ENCODE measurements around the gene ALDH3B1.

DNA sequence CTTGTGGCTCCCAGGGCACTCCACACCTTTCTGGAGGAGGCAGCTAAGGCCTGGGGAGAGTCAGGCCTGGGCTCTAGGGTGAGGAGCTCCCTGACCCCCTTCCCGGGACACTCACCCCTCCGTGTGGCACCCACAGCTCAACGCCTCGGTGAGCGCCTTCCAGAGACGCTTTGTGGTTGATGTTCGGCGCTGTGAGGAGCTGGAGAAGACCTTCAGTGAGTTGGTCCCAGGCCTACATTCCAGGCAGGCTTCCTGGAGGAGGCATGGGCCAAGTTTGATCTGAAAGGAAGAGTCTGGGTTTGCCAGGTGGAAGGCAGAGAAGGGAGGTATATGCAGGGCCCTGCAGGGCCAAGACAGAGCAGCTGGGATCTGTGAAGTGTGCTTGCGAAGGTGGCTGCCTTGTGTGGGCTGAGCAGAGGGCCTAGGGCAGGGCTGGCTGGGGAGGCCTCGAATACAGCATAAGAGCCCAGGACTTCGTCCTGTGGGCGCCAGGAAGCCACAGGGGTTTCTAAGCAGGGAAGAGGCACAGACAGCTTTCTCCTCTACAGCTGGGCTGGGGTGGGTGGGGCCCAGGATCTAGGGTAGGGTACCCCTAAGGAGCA is 31.6 kb downstream of the ALDH3B1 start:
- TF ChIP-seq, protein P1, sequence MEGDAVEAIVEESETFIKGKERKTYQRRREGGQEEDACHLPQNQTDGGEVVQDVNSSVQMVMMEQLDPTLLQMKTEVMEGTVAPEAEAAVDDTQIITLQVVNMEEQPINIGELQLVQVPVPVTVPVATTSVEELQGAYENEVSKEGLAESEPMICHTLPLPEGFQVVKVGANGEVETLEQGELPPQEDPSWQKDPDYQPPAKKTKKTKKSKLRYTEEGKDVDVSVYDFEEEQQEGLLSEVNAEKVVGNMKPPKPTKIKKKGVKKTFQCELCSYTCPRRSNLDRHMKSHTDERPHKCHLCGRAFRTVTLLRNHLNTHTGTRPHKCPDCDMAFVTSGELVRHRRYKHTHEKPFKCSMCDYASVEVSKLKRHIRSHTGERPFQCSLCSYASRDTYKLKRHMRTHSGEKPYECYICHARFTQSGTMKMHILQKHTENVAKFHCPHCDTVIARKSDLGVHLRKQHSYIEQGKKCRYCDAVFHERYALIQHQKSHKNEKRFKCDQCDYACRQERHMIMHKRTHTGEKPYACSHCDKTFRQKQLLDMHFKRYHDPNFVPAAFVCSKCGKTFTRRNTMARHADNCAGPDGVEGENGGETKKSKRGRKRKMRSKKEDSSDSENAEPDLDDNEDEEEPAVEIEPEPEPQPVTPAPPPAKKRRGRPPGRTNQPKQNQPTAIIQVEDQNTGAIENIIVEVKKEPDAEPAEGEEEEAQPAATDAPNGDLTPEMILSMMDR (conservative IDR thresholded peaks at IDR 0.05 in 1 of 2, IDR thresholded peaks at IDR 0.05 in 1 of 2; ENCODE audit: extremely low read depth in 1 of 2, insufficient read depth in 1 of 2, low read depth in 1 of 2, low read length in 2 of 2) = no peak
- TF ChIP-seq EZH2 (IDR thresholded peaks at IDR 0.05; ENCODE audit: borderline replicate concordance, low read length) = no peak
